IPS DF 6.9 (cell line): Measurements from ENCODE around the gene PDZRN3.

Experiments
- DNase-seq: peaks from one replicate; pipeline ENCODE4 v3.0.0-alpha.2; 2013; ENCODE audit warnings: low read depth, low spot score
- H3K27ac ChIP-seq: one replicate; pipeline ENCODE4 v1.5.1; 2013; ENCODE audit warnings: low read length, control low read depth
- H3K27me3 ChIP-seq: 2 replicates; pipeline ENCODE4 v1.6.1; 2013; ENCODE audit warnings: mild to moderate bottlenecking, low read length; ENCODE audit not compliant: control insufficient read depth, insufficient read depth
- H3K36me3 ChIP-seq: 2 replicates; pipeline ENCODE4 v1.6.1; 2013; ENCODE audit warnings: low read length; ENCODE audit not compliant: control insufficient read depth, insufficient read depth
- H3K4me1 ChIP-seq: 2 replicates; pipeline ENCODE4 v1.6.1; 2013; ENCODE audit warnings: low read length; ENCODE audit not compliant: control insufficient read depth, insufficient read depth
- H3K4me3 ChIP-seq: 2 replicates; pipeline ENCODE4 v1.5.1; 2013; ENCODE audit warnings: mild to moderate bottlenecking, low read length
- H3K9me3 ChIP-seq: 2 replicates; pipeline ENCODE4 v1.6.1; 2013; ENCODE audit warnings: low read length, inconsistent platforms; ENCODE audit not compliant: control insufficient read depth, insufficient read depth
- WGBS: extraction: QIAGEN DNeasy Blood & Tissue Kit; methylation state at CpG from one replicate; pipeline ENCODE4 v1.1.7; 2013; ENCODE audit warnings: mixed read lengths, missing lambda C conversion rate; ENCODE audit not compliant: insufficient read length, insufficient coverage; 5-methylcytosine and 5-hydroxymethylcytosine counted together

Gene PDZRN3

DNA sequence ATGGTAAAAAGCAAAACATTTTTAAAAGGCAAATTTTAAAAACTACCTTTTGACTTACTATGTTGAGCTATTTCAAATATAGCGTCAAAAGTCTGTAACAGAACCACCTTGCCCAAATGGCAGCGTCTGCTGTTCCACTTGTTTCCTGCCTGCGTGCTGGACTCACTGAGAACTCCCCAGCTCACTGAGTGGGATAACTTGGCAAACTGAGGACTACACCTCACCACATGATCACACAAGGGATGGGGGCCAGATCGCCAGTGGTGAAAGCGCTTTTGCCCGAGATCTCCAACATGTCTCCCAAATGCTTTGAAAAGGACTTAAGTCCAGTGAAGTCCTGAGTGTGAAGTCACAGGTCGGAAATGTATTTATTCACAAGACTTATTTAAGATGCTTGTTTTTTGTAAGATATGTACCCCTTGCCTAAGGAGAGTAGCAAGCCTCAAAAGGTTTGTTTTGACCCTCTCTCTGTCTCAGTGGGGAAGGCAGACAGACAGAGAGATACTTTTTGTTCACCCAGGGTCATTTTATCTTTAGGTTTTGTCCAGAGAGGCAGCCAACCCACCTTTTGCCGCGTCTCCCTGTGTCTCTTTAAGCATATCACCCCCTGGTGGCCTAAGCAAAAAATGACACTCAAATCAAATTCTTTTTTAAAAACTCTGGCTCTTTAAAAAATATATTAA is 192.6 kb downstream of the PDZRN3 start:
- no peak overlapping the region for H3K27ac ChIP-seq
- peak; percentile 22 for DNase-seq
- no peaks in the 10 kb centered on the region for H3K27me3 ChIP-seq
- H3K4me3 ChIP-seq, result no peak overlapping the region
- peaks cover 2% of the 10 kb centered on the region; the same call in 1 of the 2 replicates for H3K4me1 ChIP-seq
- no peaks in the 10 kb centered on the region for H3K9me3 ChIP-seq
- no CpG with 5 or more reads among the region's 9 CpGs for WGBS
- no peaks in the 10 kb centered on the region for H3K36me3 ChIP-seq

DNA sequence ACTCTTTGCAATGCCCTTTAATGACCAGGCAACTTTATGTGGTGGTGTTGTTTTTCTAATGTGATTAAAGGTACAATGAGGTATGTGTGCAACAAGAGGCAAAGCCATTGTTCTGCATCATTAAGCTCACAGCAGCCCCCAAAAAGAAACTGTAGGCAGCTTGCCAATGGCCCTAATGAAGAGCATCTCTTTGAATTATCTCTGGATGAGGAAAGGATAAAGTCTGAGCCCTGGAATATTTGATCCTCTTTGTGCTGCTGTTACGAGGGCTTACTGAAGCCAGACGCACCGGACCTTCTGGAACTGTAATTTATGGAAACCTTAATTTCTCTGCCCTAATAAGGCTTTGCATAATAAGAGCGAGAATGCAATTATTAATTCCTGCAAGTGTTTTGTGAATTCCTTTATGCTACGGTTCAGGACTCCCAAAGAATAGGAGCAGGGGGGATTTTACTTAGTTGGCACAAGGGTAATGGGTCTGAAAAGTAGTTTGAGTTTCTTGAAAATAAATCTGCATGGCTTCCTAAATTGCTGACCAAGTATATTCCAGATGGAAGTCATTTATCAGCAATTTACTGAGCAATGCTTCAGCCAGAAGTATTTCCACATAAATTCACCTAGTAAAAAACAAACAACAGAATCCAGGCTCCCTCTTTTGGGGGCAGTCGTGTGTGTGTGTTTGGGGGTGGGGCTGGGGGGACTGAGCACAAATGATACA is 193.4 kb downstream of the PDZRN3 start:
- no peak for DNase-seq
- no CpG with 5 or more reads among the region's 6 CpGs for WGBS
- H3K36me3 ChIP-seq, result no peaks in the 10 kb centered on the region
- no peaks in the 10 kb centered on the region for H3K27me3 ChIP-seq
- H3K4me3 ChIP-seq, result no peak overlapping the region
- no peak overlapping the region for H3K27ac ChIP-seq
- H3K9me3 ChIP-seq, result no peaks in the 10 kb centered on the region
- peaks cover 2% of the 10 kb centered on the region; the same call in 1 of the 2 replicates for H3K4me1 ChIP-seq

DNA sequence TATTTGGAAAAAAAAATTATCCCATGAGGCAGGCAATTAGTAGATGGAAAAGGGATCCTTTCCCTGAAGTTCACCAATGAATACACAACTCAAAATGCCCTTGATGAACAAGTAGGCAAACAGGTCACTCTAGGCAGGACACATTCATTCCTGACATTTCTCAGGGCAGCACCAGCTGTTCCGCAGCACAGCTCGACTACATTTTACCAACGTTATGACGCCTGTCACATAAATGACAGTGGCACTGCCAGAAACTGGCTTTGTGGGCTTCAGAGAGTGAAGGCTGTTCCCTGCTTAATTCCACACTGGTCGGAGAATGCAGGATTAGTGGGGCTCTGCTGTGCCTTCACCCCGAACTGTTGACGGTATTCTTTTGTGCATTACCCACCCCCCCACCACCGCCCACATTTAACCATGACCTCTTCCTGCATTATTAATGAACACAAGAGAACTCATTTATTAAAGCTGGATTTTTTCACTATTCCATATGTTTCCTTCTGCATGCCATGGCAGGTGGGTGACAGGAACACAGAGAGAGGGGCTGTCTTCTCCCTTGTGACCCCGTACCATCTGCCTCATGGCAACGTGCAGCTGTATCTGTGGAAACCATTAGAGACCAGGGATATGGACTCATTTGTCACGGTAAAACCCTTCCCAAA is 197.6 kb downstream of the PDZRN3 start:
- Histone ChIP-seq H3K27me3 (no peaks in the 10 kb centered on the region), H3K27ac (no peak overlapping the region), H3K4me1 (peaks cover 2% of the 10 kb centered on the region; the same call in 1 of the 2 replicates), H3K4me3 (no peak overlapping the region), H3K36me3 (no peaks in the 10 kb centered on the region), H3K9me3 (no peaks in the 10 kb centered on the region)
- no CpG with 5 or more reads among the region's 11 CpGs for WGBS
- DNase-seq, result no peak

DNA sequence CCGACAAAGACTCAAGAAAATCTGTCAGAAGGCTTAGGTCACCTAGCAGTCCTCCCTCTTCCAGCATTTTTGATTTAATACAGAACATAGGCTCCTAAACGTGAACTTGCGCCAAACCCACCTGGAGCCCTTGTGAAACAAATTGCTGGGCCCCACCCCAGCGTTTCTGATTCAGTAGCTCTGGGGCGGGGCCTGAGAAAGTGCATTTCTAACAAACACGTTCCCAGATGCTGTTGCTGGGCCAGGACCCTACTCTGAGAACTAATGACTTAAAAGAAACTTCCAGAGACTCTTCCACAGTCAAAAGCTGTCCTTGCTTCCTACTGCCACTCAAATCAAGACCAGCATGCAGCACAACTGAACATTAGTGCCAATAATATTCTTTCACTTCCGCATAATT is 198.1 kb downstream of the PDZRN3 start:
- no peak overlapping the region for H3K27ac ChIP-seq
- H3K9me3 ChIP-seq, result no peaks in the 10 kb centered on the region
- H3K36me3 ChIP-seq, result no peaks in the 10 kb centered on the region
- H3K27me3 ChIP-seq, result no peaks in the 10 kb centered on the region
- no CpG with 5 or more reads among the region's 7 CpGs for WGBS
- no peaks in the 10 kb centered on the region for H3K4me1 ChIP-seq
- no peak for DNase-seq
- no peak overlapping the region for H3K4me3 ChIP-seq

DNA sequence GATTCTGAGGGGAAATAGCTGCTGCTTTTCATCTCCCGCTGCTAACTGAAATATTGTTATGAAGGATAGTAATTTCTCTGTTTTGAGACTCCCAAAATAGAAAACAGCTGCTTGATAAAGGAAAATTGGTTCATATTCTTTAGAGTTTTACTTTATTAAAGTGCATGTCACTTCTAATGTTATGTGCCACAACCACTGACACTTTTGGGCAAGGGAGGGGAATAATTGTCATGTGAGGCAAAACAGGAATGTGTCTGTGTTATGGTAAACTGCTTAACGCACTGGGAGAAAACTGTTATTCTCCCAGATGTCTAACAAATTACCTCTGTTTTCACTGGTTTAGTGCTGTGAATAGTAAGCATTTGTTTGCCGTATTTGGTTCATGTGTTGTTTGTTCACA is 201.6 kb downstream of the PDZRN3 start:
- Histone ChIP-seq H3K27ac (no peak overlapping the region), H3K4me3 (no peak overlapping the region), H3K27me3 (no peaks in the 10 kb centered on the region), H3K4me1 (no peaks in the 10 kb centered on the region), H3K9me3 (no peaks in the 10 kb centered on the region), H3K36me3 (no peaks in the 10 kb centered on the region)
- DNase-seq, result no peak
- WGBS, result no CpG with 5 or more reads among the region's 3 CpGs

DNA sequence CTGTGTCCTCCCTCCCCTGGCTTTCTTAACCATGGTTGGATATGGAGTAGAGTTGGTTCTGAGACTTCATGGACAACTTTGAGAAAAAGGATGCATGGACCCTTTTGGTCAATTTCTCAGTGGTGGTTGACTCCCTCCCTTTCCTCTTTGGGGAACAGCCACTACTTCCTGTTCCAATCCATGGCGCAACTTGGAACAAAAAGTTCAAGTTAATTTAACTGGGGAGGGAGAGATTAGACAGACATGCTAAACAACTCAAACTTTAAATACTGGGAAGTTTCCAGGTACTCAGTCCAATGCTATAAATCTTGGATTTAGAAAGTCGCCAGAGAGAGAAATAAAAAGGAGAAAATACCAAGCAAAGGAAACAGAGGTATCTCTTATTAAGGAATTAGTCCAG is 202.2 kb downstream of the PDZRN3 start:
- WGBS, result no CpG with 5 or more reads among the region's 2 CpGs
- Histone ChIP-seq H3K4me1 (no peaks in the 10 kb centered on the region), H3K4me3 (no peak overlapping the region), H3K9me3 (no peaks in the 10 kb centered on the region), H3K27ac (no peak overlapping the region), H3K36me3 (no peaks in the 10 kb centered on the region), H3K27me3 (no peaks in the 10 kb centered on the region)
- DNase-seq, result no peak

DNA sequence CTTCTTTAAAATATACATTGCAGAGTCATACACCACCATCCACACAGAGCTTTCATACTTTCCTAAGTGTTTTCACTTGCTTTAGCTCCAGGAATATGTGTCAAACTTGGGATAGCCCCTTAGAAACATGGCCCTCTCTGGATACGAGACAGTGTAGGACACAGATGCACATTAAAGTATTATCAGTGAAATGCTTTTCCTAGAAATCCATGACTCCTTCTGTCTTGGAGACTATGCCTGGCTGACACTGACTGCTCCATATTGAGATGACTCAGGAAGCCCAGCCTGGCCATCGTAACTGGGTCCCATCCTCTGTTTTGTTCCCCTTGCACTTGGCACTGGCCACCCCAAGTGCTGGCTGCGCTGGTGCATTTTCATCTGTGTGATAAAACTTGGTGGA is 204.8 kb downstream of the PDZRN3 start:
- no peak overlapping the region for H3K4me3 ChIP-seq
- no peaks in the 10 kb centered on the region for H3K9me3 ChIP-seq
- no peak for DNase-seq
- H3K4me1 ChIP-seq, result no peaks in the 10 kb centered on the region
- no CpG with 5 or more reads among the region's 3 CpGs for WGBS
- no peaks in the 10 kb centered on the region for H3K36me3 ChIP-seq
- no peak overlapping the region for H3K27ac ChIP-seq
- H3K27me3 ChIP-seq, result no peaks in the 10 kb centered on the region

DNA sequence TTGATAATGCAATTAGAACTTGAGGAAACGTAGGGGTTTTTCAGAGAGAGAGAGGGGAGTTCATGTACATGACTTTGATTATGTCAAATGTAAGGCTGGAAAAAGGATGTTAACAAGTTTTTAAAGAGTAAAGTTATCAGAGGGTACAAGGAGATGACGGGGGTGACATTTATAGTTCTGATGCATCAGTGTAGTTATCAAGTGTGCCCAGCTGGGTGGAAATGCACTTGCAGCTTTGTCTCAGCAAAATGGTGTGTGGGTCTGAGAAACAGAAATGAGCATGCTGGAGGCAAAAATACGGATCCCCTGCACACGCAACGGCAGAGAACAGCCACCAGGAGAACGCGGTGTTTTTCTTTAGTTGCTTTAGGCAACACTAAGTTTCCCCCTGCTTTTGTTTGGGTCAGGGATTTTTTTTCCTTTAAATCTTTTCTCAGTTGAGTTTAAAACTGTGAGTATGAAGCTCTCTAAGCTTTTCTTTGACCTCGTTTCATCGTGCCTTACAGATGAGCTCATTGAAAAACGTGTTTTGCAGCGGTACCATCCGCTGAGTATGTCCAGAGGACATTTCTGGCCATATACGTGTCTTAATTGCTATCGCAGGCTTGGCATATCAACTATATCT is 205.4 kb downstream of the PDZRN3 start:
- Histone ChIP-seq H3K9me3 (no peaks in the 10 kb centered on the region), H3K27ac (no peak overlapping the region), H3K36me3 (no peaks in the 10 kb centered on the region), H3K4me1 (no peaks in the 10 kb centered on the region), H3K4me3 (no peak overlapping the region), H3K27me3 (no peaks in the 10 kb centered on the region)
- WGBS, result no CpG with 5 or more reads among the region's 14 CpGs
- DNase-seq, result no peak

DNA sequence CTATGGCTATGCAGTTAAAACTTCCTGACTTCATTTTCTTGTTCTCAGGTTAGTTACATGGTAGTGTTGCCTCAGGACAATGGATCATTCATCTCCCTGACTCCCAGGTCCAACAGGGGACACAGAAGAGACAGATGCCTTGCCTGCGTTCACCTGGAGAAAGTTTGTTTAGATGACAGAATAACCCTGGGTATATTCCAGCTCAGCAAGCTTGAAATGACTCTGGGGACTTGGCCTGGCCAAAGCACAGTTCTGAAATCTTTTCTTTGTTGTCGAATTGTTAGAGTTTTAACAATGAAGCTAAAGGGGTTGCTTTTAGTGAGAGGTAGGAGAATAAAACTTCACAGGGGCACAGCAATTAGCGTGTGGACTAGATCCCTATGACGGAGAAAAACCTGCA is 206.1 kb downstream of the PDZRN3 start:
- Histone ChIP-seq H3K4me1 (no peaks in the 10 kb centered on the region), H3K36me3 (no peaks in the 10 kb centered on the region), H3K27ac (no peak overlapping the region), H3K9me3 (no peaks in the 10 kb centered on the region), H3K4me3 (no peak overlapping the region), H3K27me3 (no peaks in the 10 kb centered on the region)
- no peak for DNase-seq
- no CpG with 5 or more reads among the region's 4 CpGs for WGBS

DNA sequence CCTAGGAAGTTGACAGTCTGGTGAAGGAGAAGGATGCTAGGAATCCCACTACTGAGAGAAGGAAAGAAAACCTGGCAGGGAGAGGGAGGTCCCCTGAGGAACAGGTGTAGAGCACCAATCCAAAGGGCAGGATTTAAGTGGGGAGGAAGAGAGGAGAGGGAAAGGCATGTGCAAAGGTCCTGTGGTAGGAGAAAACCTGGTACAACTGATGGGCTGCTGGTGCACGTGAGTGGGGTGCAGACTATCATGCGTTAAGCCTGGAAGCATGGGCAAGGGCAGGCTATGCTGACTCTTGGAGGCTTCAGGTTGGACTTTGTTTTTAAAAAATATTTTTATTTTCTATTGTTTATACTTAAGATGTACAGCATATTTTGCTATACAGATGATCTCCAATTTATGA is 209.6 kb downstream of the PDZRN3 start:
- WGBS, result no CpG with 5 or more reads among the region's 2 CpGs
- H3K9me3 ChIP-seq, result no peaks in the 10 kb centered on the region
- no peaks in the 10 kb centered on the region for H3K36me3 ChIP-seq
- H3K4me3 ChIP-seq, result no peak overlapping the region
- H3K4me1 ChIP-seq, result no peaks in the 10 kb centered on the region
- H3K27ac ChIP-seq, result no peak overlapping the region
- H3K27me3 ChIP-seq, result no peaks in the 10 kb centered on the region
- DNase-seq, result no peak
